GM18508 (cell line): ENCODE data around the gene RNF225.
"Not testable (repeated sequence)": the region's sequence is repeated elsewhere in the genome, so short reads cannot be mapped to it uniquely, and the experiment has no call there.

Source experiments
- ATAC-seq: cut with Tn5 transposase; IDR thresholded peaks from one replicate; pipeline ENCODE4 v1.9.1; 2021; ENCODE audit warnings: moderate number of reproducible peaks; ENCODE audit not compliant: insufficient read depth, unreplicated experiment

RNF225 gene

DNA sequence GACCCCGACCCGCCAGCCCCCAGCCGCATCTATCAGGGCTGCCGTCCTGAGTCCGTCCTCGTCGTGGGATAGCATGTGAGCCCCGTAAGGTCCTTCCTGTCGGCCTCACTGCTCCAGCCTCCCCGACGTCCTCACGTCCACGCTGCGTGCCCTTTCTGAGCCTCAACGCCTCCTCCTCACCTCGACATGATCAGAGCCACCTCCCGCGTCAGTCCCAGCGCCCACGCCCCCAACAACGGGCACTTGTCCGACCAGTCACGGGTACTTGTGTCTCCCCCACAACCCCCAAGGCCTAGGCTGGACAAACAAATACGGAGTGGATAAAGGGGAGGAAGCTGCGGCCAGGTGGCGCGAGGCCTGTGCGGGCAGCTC lies 33.6 kb upstream of the RNF225 start:
- peak; percentile 4 for ATAC-seq

- ATAC-seq = peak; percentile 61
These were observed 33.0 kb upstream of the RNF225 start, which contains the start of gene ZNF497 for GRCh38 chr19:58362272-58362994. ZNF497 (minus strand) TSS chr19:58362751; CDS start chr19:58357635, 5,116 bp downstream.

DNA sequence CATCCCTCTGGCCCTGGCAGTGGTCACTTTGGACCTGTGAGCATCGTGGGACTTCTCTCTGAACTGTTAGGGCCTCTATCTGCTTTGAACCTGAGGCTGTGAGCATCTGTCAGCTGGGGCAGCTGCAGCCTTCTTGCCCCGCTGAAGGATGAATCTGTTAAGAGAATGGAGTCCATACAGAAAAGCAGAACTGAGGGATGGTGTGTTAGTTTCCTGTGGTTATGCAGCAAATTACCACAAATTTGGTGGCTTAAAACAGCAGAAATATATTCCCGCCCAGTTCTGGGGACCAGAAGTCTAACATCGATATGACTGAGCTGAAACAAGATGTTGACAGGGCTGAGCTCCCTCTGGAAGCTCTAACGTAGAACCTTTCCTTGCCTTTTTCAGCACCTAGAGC lies 31.3 kb upstream of the RNF225 start:
- ATAC-seq = no peak

DNA sequence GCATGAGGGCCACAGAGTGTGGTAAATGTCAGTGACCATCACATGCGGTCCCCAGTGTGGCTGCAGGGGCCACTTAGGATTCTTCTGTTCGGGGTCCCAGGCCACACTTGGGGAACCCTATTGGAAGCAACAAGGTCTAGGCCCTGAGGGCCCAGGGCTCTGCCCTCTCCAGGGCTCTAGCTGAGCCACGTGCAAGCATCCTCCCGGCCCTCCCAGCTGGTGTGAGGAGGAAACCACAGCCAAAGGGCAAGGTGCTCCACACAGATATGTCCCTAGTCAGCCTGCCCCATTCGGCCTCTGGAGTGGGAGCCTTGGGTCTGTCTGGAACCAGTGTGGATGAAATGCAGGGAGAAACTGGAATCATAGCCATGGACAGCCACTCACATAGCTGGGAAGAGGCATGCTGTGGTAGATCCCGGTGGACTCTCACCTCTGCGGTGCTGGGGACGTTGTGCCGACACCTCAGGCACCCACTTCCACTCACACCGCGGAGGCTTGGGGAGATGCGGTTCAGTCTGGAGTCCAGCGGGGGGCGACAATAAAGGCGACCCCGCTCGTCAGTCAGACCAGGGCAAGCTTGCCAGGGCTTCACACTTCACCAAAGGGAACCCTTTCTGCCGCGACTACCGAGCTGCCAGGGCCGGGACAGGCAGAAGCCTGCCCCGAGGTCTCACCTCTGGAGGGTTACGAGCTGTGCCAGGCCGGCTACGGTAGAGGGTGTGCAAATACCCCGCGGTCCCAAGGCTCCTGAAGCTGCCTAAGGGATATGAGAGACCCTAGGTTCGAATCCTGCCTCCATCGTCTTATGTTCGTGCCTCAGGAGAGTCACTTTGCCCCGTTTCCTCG lies 28.6 kb upstream of the RNF225 start:
- ATAC-seq = no peak

GRCh38 chr19:58367698-58368454 lies 27.6 kb upstream of the RNF225 start:
- ATAC-seq = no peak

GRCh38 chr19:58368561-58369360 lies 26.7 kb upstream of the RNF225 start:
- no peak for ATAC-seq

DNA sequence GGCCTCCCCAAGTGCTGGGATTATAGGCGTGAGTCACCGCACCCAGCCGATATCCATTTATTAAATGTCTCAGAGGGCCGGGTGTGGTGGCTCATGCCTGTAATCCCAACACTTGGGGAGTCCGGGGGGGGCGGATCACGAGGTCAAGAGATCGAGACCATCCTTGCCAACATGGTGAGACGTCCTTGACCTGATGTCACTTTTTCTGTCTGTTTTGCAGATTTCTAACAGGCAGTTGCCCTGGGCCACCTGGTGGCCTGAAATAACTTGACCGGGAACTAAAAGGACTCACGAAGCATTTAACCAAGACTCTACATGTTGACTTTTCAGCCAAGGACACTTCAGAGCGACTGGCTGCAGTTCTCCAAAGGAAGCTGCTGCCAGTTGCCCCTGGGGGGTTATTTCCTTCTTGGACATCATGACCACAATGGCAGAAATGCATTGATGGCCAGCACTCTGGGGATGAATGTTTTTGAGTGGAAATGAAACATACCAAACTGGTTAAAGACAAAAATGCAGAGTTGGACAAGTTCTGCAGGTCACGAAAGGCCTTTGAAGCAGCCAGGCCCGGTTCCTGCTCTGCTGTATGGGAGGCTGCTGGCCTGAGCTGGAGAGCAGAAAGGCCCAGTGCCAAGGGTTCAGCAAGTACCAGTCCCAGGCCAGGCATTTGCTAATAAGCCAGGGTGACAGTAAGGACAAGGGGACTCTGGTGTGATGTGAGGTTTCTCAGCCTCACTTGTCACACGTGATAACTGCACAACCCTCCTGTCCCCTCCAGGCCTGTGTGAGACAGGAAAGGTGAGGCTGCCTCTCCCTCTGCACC lies 22.9 kb upstream of the RNF225 start:
- no peak for ATAC-seq

DNA sequence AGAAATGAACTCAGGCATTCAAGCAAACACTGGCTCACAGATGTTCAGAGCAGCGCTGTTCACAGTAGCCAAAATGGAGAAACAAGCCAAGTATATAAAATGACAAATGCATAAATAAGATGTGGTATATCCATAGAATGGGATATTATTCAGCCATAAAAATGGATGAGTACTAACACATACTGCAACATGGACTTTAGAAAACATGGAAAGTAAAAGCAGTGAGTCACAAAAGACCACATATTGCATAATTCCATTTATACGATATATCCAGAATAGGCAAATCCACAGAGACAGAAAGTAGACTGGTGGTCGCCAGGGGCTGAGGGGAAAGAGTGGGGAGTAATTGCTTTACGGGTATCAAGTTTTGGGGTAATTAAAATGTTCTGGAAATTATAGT lies 21.3 kb upstream of the RNF225 start:
- no peak for ATAC-seq

- ATAC-seq = not testable (repeated sequence)
These were observed 18.7 kb upstream of the RNF225 start for GRCh38 chr19:58376724-58377123.

- ATAC-seq = no peak
These were observed 16.2 kb upstream of the RNF225 start for GRCh38 chr19:58379246-58379645.

- ATAC-seq = no peak
These were observed 15.3 kb upstream of the RNF225 start for GRCh38 chr19:58380037-58380661.

DNA sequence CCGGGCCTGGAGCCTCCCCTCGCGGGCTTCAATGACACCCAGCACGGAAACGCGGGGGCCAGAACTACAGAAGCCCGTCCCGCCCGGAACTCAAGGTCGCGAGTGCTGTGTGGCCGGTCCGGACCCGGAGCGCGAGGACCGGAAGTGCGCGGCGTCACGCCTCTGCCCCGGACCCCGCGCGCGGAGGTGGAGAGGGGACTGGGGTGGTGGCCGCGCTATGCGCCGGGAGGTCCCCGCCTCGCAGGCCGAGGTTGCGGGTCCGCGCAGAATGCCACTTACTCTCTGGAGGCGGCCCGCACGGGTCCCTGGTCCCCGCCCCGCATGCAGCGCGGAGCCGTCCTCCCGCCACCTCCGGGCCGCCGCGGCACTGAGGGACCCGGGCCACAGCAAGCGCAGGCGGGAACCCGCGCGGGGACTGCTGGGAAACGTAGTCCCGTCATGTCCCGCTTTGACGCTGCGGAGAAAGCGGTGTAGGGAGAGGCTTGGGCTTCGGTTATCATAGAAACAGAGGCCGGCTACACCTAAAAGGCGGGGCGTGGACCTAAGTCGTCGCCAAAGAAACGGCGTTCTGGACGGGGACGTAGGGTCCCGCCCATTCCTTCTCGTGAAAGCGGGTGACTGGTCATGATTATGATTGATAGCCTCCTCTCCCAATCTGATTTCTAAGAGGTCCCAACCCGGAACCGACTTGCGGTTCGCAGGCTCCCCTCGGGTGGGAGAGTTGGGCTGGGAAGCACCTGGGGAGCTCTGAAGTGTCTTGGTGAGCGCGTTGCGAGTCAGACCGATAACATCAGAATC lies 14.6 kb upstream of the RNF225 start, which contains the start of gene ZNF837:
ZNF837 (minus strand) TSS at position 369 of the 798 bp plus-strand sequence. CDS start 11,698 bp downstream, outside the sequence.
- peak; percentile 67 for ATAC-seq

DNA sequence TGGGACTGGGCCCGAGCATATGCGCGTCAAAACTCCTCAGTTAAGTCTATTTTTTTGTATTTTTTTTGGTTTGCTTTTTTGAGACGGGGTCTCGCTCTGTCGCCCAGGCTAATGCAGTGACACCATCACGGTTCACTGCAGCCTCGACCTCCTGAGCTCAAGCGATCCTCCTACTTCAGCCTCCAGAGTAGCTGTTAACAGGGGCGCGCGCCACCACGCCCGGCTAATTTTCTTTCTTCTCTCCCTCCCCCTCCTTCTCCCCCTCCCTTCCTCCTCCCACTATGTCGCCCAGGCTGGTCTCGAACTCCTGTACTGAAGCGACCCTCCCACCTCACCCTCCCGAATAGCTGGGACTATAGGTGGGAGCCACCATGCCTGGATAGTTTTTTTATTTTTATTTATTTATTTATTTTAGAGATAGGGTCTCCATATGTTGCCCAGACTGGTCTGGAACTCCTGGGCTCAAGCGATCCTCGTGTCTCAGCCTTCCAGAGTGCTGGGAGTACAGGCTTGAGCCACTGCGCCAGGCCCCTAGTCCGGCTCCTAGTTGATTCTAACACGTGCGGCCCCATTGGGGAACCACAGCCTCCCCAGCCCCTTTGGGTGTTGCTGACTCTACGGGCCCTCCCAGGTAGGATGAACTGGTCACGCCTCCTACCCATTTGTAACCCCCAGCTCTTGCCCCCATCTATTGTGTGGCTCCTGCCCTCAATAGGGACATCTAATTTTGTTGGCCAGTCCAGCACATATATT lies 13.8 kb upstream of the RNF225 start:
- ATAC-seq = no peak

GRCh38 chr19:58382997-58383603 lies 12.4 kb upstream of the RNF225 start:
- no peak for ATAC-seq

GRCh38 chr19:58385313-58385890 lies 10.1 kb upstream of the RNF225 start:
- no peak for ATAC-seq

DNA sequence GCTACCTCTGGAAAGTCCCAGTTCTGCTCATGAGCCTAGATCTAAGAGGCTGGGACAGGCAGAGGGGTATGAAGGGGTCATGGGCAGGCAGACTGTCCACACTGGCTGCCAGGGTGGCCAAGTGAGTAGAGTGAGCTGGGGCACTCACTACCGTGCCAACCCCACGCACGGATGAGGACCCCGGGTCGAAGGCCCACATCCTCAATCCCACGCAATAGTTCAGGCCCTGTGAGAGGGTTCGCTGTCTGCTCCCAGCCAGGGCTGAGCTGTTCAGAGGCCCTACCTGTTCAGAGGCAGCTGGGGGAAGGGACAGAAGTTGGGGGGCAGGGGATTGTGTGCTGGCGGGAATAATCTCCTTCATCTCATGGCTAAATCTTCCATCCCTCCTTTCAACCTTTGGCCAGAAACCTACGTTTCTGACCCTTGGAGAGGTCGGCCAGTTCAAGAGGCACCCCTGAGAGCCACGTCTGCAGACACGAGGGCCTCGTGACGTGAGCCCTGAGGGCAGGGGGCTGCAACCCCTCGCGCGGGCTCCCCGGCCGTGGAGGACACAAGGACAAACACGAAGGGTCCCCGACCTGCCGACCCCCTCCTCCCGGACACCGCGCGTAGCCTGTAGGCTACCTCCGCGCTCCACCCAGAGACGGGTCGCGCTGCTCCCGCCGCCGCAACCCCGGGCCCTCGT lies 9.4 kb upstream of the RNF225 start:
- ATAC-seq = no peak
